Panc1 (cell line): ENCODE results near the gene DIAPH3. TPM values are rescaled to one million over a fixed set of nuclear protein-coding genes. Genes with fewer than 3 reads are reported as not detected.

Experiments used
- ATAC-seq: fragments of 200-7000 bp; cut with Tn5 transposase; 2 replicates; pipeline ENCODE4 v1.9.1; 2020; ENCODE audit warnings: mild to moderate bottlenecking, moderate library complexity
- BruUV-seq: library from RNA; stranded (reverse); fragments of 400-500 nt; replicated peaks from 2 replicates; lab custom pipeline; 2021; lab: Mats Ljungman, UMichigan
- CTCF ChIA-PET: fragments of 300-600 bp; sonication (Branson Sonifier 250); formaldehyde crosslinking; loops from one replicate; lab custom pipeline; 2022; ENCODE audit warnings: antibody characterized with exemption; lab: Charles Lee
- POLR2A ChIA-PET: fragments of 300-600 bp; sonication (Branson Sonifier 250); formaldehyde crosslinking; loops from one replicate; lab custom pipeline; 2022; ENCODE audit warnings: antibody characterized with exemption; lab: Charles Lee
- DNase-seq: peaks from one replicate; pipeline ENCODE4 v3.0.0-alpha.2; 2010; ENCODE audit warnings: low read depth, low spot score
- H3K27ac ChIP-seq: 2 replicates; pipeline ENCODE4 v1.5.1; 2011; ENCODE audit warnings: mild to moderate bottlenecking, low read length, inconsistent platforms
- H3K27me3 ChIP-seq: fragments of 200-500 bp; sonication (Bioruptor generic); 2 replicates; pipeline ENCODE4 v1.6.0; 2014; ENCODE audit warnings: low read length, inconsistent platforms; ENCODE audit not compliant: control insufficient read depth, insufficient read depth
- H3K36me3 ChIP-seq: fragments of 200-500 bp; sonication (Bioruptor generic); 2 replicates; pipeline ENCODE4 v1.5.1; 2014; ENCODE audit warnings: inconsistent platforms, mild to moderate bottlenecking, low read length, moderate library complexity; ENCODE audit not compliant: control insufficient read depth, insufficient read depth
- H3K4me1 ChIP-seq: 2 replicates; pipeline ENCODE4 v1.5.1; 2011; ENCODE audit warnings: inconsistent platforms, mild to moderate bottlenecking, low read length, moderate library complexity; ENCODE audit not compliant: control insufficient read depth, insufficient read depth
- H3K4me3 ChIP-seq, 2 experiments: 2 replicates each; pipeline ENCODE4 v1.5.1; 2011 to 2012; ENCODE audit warnings: low read depth in 2 of 2, low read length in 2 of 2, mild to moderate bottlenecking in 2 of 2, inconsistent platforms in 1 of 2, moderate library complexity in 1 of 2
- H3K9me3 ChIP-seq: fragments of 200-500 bp; sonication (Bioruptor generic); 2 replicates; pipeline ENCODE4 v1.5.1; 2014; ENCODE audit warnings: low read depth, mild to moderate bottlenecking, inconsistent platforms, low read length, moderate library complexity; ENCODE audit not compliant: control insufficient read depth, insufficient read depth
- CTCF ChIP-seq: fragments of 450-650 bp; IDR thresholded peaks from 2 replicates; pipeline ENCODE4 v1.5.1; 2017; ENCODE audit warnings: mild to moderate bottlenecking
- POLR2AphosphoS5 ChIP-seq: IDR thresholded peaks from 2 replicates; pipeline ENCODE4 v1.6.1; 2012; ENCODE audit warnings: mild to moderate bottlenecking, low read depth, low read length, moderate library complexity
- REST ChIP-seq, 2 experiments: IDR thresholded peaks; 2 replicates each; pipeline ENCODE4 v1.6.1; 2011 to 2012; ENCODE audit warnings: low read depth in 2 of 2, control low read depth in 1 of 2, low read length in 1 of 2, mild to moderate bottlenecking in 1 of 2, moderate library complexity in 1 of 2; ENCODE audit not compliant: insufficient read depth in 1 of 2
- SIN3A ChIP-seq: IDR thresholded peaks from 2 replicates; pipeline ENCODE4 v1.6.1; 2012; ENCODE audit warnings: low read depth, mild to moderate bottlenecking, low read length, moderate library complexity, borderline replicate concordance; ENCODE audit not compliant: insufficient read depth
- TCF7L2 ChIP-seq: IDR thresholded peaks from 2 replicates; pipeline ENCODE4 v1.6.1; 2011; ENCODE audit warnings: mild to moderate bottlenecking, low read depth, low read length, inconsistent platforms
- in situ Hi-C: cut with HindIII; loops from 2 replicates; pipeline ENCODE4 v1.10.0; 2016; ENCODE audit warnings: low sequenced_read_pairs, low pct_unique_long_range_greater_than_20kb
- intact Hi-C: fragments of 100-400 bp; cut with micrococcal nuclease; formaldehyde crosslinking; loops from one replicate; pipeline ENCODE4 v1.10.0; 2022; ENCODE audit not compliant: unreplicated experiment
- total RNA-seq: library from RNA; stranded (reverse); gene quantifications from one replicate; pipeline ENCODE4 v1.2.1, GENCODE V29; 2021; ENCODE audit not compliant: unreplicated experiment

Gene DIAPH3
- total RNA-seq, 1 experiment from 2014 or later = 15.4 TPM

- Histone ChIP-seq H3K4me3 (no peak overlapping the region), H3K9me3 (no peaks in the 10 kb centered on the region), H3K36me3 (no peaks in the 10 kb centered on the region), H3K27ac (no peak overlapping the region), H3K4me1 (no peaks in the 10 kb centered on the region), H3K27me3 (no peaks in the 10 kb centered on the region)
- intact Hi-C loops = no loop called here
- ChIA-PET POLR2A (no interaction called here), CTCF (no interaction called here)
- DNase-seq = no peak
- no peak for ATAC-seq
- no TSS peak for BruUV-seq
- in situ Hi-C loops = no loop called here
- TF ChIP-seq CTCF (no peak), SIN3A (no peak), POLR2AphosphoS5 (no peak)
Measured at GRCh38 chr13:59641817-59642216, 521.9 kb downstream of the DIAPH3 start.

- in situ Hi-C loops = no loop called here
Measured at GRCh38 chr13:59641261-59641660, 522.5 kb downstream of the DIAPH3 start.

More at GRCh38 chr13:59641261-59641660, 522.5 kb downstream of the DIAPH3 start:
- intact Hi-C loops = no loop called here
- no peak overlapping the region for H3K4me3 ChIP-seq
- no peaks in the 10 kb centered on the region for H3K9me3 ChIP-seq
- H3K27ac ChIP-seq = no peak overlapping the region
- no peaks in the 10 kb centered on the region for H3K27me3 ChIP-seq
- ChIA-PET CTCF (no interaction called here), POLR2A (no interaction called here)
- no peak for ATAC-seq
- no peaks in the 10 kb centered on the region for H3K36me3 ChIP-seq
- H3K4me1 ChIP-seq = no peaks in the 10 kb centered on the region
- TF ChIP-seq REST (IDR thresholded peaks at IDR 0.05; ENCODE audit: insufficient read depth in 1 of 2, low read depth in 2 of 2, low read length in 1 of 2) (no peak), SIN3A (no peak), CTCF (no peak), TCF7L2 (no peak), POLR2AphosphoS5 (no peak)
- DNase-seq = no peak
- BruUV-seq = no TSS peak
